GM19324 (cell line): Measurements from ENCODE around the gene RRP12.

Experiments used
- ATAC-seq: cut with Tn5 transposase; IDR thresholded peaks from one replicate; pipeline ENCODE4 v1.9.1; 2021; ENCODE audit warnings: mild to moderate bottlenecking, moderate library complexity; ENCODE audit not compliant: unreplicated experiment, low FRiP score

RRP12 gene

GRCh38 chr10:97336942-97337831 lies 64.0 kb downstream of the RRP12 start:
- ATAC-seq, result no peak

GRCh38 chr10:97336446-97336845 lies 64.7 kb downstream of the RRP12 start:
- ATAC-seq, result no peak

DNA sequence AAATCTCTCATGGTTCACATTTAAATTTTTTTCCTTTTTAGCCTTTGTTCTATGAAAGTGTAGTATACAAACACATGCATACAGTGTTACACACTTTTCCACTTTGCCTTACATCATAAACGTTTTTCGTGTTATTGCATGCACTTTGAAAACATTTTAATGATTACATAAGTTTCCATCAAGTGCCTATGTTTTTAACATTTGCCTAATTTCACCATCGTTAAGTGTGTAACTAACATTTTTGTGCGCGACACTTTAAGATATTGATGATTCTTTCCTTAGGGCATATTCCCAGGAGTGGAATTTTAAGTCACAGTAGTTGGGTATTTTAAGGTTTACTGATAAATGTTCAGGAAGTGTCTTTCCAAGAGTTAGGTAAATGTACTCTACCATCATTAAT lies 65.1 kb downstream of the RRP12 start:
- ATAC-seq, result no peak

DNA sequence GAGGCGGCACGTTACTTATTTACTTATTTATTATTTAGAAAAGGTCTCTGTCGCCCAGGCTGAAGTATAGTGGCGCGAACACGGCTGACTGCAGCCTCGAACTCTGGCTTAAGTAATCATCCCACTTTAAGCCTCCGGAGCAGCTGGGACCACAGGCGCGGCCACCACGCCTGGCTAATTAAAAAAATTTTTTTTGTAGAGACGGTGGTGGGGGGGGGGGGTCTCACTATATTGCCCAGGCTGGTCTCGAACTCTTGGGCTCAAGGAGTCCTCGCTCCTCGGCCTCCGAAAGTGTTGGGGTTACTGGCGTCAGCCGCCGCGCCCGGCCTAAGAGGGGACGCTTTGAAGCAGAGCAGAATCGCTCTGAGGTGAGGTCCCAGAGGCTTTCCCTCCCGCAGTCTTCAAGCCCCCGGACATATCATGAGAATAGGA lies 65.9 kb downstream of the RRP12 start:
- no peak for ATAC-seq

DNA sequence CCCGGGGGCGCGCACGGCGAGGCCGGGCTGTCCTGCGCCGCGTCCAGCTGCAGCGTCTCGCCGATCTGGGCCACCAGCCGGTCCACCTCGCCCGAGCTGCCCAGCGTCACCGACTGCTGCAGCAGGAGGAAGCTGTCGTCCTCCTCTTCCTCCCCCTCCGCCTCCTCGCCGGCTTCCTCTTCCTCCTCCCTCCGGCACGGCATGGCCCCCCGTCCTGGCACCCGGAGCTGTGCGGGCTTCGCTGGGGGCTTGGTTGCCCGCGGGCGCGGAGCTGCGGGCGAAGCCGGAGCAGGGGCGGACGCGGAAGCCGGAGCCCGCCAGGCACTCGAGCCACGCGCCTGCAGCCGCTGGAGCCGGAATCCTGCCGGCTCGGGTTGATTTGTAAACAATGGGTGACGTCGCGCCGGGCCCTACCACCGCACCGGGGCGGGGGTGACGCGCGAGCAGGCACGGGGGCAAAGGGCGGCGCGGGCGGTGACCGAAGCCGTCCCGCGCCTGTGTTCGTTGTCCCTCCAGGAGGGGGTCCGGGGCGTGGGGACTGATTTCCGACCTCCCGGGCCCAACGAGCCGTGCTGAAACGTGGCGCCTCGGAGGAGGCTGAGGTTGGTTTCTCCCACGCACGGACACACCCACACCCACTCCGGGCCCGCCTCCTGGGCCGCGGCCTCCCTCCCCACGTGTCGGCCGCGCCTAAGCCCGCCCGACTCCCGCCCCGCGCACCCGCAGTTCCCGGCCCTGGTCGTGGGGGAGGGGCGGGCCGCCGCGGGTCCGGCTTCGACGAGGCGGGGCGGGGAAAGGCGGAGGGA lies 66.6 kb downstream of the RRP12 start, which contains the start of gene FRAT2:
FRAT2 (minus strand) TSS at position 360 of the 806 bp plus-strand sequence; CDS start at position 203, 157 bp downstream.
- ATAC-seq, result peak; percentile 87

- ATAC-seq, result peak; percentile 23
These were observed 67.4 kb downstream of the RRP12 start for GRCh38 chr10:97333601-97334369.

- ATAC-seq, result no peak
These were observed 67.9 kb downstream of the RRP12 start for GRCh38 chr10:97333351-97333600.

- no peak for ATAC-seq
These were observed 68.4 kb downstream of the RRP12 start for GRCh38 chr10:97332591-97333350.

GRCh38 chr10:97331153-97331703 lies 69.9 kb downstream of the RRP12 start:
- ATAC-seq, result no peak

DNA sequence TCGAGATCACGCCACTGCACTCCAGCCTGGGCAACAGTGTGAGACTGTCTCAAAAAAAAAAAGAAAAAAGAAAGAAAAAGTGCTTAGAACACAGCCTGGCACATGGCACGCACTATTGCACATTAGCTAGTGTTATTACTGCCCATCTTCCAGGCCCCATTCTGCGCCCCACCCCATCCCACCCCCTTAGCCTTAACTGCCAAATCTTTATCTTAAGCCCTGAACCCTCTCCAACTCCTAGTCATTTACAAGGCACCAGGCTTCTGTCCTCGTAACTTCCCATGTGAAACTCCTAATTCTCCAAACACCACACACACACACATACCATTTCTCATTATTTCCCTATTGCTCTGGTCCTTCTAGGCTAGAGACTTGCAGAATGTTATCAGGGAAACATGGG lies 71.4 kb downstream of the RRP12 start:
- ATAC-seq, result no peak

GRCh38 chr10:97328646-97329453 lies 72.3 kb downstream of the RRP12 start:
- ATAC-seq, result no peak

- no peak for ATAC-seq
These were observed 73.5 kb downstream of the RRP12 start for GRCh38 chr10:97327348-97328294.

DNA sequence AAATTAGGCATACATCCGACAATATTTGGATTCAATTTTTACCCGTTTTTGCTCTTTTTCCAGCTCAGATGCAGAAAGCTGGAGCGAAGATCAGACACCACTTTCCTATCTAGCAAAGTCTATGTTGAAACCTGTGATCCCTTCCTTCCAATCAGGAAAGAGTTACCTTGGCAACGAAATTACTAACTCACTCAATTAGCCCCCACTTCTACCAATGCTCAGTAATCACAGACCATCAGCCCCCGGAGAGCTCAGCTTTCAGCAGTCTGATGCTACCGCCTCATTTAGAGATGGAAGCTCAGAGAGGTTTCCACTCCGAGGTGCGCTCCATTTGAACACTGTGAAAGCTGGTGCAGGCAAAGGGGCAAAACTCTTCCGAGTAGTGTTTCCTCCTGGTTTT lies 75.4 kb downstream of the RRP12 start:
- ATAC-seq, result no peak

GRCh38 chr10:97323501-97323900 lies 77.6 kb downstream of the RRP12 start:
- ATAC-seq, result no peak

- no peak for ATAC-seq
These were observed 79.3 kb downstream of the RRP12 start for GRCh38 chr10:97321804-97322190.

- no peak for ATAC-seq
These were observed 79.9 kb downstream of the RRP12 start for GRCh38 chr10:97321032-97321803.

DNA sequence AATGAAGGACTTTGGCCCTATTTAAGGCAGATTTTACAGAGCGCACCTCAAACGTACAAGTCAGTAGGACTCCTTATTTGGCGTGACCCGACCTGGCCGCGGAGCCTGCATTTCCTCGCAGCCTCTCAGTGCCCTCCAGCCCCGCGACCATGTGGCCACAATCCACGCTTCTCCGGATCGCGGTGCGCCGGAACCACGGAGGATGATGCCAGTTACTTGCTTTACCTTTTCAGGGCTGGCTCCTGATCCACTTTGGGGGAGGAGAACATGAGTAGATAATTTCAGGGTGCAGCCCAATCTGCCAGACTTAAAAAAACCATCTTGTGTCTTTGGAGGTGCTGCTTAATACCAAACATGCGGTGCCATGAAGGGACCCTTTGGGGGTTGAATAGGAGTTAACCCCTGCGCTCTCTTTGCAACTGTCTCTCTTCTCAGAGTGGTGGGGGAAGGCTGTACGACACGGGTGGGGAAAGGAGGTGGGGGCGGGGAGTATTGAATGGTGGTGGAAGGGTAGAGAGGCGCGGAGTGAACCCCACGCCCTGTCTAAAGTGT lies 80.6 kb downstream of the RRP12 start:
- ATAC-seq, result no peak
